22Rv1 (cell line): Measurements from ENCODE around the gene LRMDA.

ENCODE experiments used
- ZFX ChIP-seq: fragments of 450-650 bp; IDR thresholded peaks from 2 replicates; pipeline ENCODE4 v1.6.1; 2017; ENCODE audit warnings: antibody characterized with exemption, borderline replicate concordance
- TF ChIP-seq, protein P1 (sequence below): fragments of 450-650 bp; IDR thresholded peaks from 2 replicates; pipeline ENCODE4 v1.5.1; 2017; ENCODE audit warnings: mild to moderate bottlenecking

DNA sequence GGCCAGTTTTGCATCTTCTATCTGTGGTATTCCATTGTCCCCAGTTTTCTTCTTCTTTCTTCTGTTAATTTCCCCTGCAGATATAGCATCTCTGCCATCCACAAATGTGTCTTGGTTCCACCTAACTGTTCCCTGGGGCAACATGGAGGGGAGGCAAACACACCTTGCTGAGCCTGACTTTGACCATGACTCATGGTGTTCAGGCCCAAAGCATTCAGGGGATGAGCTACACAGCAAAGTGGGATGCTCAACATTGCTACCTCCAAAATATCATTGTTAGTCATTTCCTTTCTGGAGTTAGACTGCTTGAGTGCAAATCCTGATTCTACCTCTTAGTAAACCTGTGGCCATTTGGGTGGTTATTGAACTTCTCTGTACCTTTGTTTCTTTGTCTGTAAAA lies 542.7 kb downstream of the LRMDA start:
- TF ChIP-seq, protein P1, sequence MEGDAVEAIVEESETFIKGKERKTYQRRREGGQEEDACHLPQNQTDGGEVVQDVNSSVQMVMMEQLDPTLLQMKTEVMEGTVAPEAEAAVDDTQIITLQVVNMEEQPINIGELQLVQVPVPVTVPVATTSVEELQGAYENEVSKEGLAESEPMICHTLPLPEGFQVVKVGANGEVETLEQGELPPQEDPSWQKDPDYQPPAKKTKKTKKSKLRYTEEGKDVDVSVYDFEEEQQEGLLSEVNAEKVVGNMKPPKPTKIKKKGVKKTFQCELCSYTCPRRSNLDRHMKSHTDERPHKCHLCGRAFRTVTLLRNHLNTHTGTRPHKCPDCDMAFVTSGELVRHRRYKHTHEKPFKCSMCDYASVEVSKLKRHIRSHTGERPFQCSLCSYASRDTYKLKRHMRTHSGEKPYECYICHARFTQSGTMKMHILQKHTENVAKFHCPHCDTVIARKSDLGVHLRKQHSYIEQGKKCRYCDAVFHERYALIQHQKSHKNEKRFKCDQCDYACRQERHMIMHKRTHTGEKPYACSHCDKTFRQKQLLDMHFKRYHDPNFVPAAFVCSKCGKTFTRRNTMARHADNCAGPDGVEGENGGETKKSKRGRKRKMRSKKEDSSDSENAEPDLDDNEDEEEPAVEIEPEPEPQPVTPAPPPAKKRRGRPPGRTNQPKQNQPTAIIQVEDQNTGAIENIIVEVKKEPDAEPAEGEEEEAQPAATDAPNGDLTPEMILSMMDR = no peak
- TF ChIP-seq ZFX = no peak
